Osteoblast (primary cell): ENCODE data around the gene NTRK3. TPM values are rescaled to one million over a fixed set of nuclear protein-coding genes. Genes with fewer than 3 reads are reported as not detected.

Experiments used
- DNase-seq: peaks from one replicate; pipeline ENCODE4 v3.0.0; 2011; ENCODE audit warnings: low spot score, mixed read lengths; ENCODE audit not compliant: insufficient read length; ENCODE audit errors: missing footprints
- H2AFZ ChIP-seq: 2 replicates; pipeline ENCODE4 v1.6.0; 2011; ENCODE audit warnings: mild to moderate bottlenecking, low read length
- H3K27ac ChIP-seq: 2 replicates; pipeline ENCODE4 v1.5.1; 2011; ENCODE audit warnings: mild to moderate bottlenecking, low read depth, low read length, moderate library complexity
- H3K27me3 ChIP-seq: 2 replicates; pipeline ENCODE4 v1.6.0; 2012; ENCODE audit warnings: mild to moderate bottlenecking, control low read depth, inconsistent platforms, low read length, moderate library complexity; ENCODE audit not compliant: insufficient read depth
- H3K36me3 ChIP-seq: 2 replicates; pipeline ENCODE4 v1.5.1; 2011; ENCODE audit warnings: mild to moderate bottlenecking, low read length, control low read depth, moderate library complexity; ENCODE audit not compliant: insufficient read depth
- H3K4me1 ChIP-seq: 2 replicates; pipeline ENCODE4 v1.5.1; 2011; ENCODE audit warnings: mild to moderate bottlenecking, low read length, control low read depth, moderate library complexity; ENCODE audit not compliant: insufficient read depth
- H3K4me2 ChIP-seq: 2 replicates; pipeline ENCODE4 v1.6.0; 2011; ENCODE audit warnings: mild to moderate bottlenecking, low read length; ENCODE audit not compliant: insufficient read depth
- H3K4me3 ChIP-seq: fragments of 200-600 bp; sonication (generic); 3 replicates; pipeline ENCODE4 v1.5.1; 2012; ENCODE audit warnings: mild to moderate bottlenecking, low read length, inconsistent platforms; ENCODE audit not compliant: insufficient read depth
- H3K79me2 ChIP-seq: 2 replicates; pipeline ENCODE4 v1.6.0; 2012; ENCODE audit warnings: mild to moderate bottlenecking, low read length, control low read depth, inconsistent platforms; ENCODE audit not compliant: insufficient read depth
- H3K9me3 ChIP-seq: 2 replicates; pipeline ENCODE4 v1.5.1; 2011; ENCODE audit warnings: low read depth, low read length, control low read depth
- H4K20me1 ChIP-seq: 2 replicates; pipeline ENCODE4 v1.6.0; 2012; ENCODE audit warnings: mild to moderate bottlenecking, low read length, control low read depth; ENCODE audit not compliant: insufficient read depth
- total RNA-seq: library from RNA; depleted of rRNA; stranded (reverse); fragments of >200 nt; gene quantifications from 2 replicates; pipeline ENCODE4 v1.2.3, GENCODE V29; 2012
- TF ChIP-seq, protein P1 (sequence below): IDR thresholded peaks from 2 replicates; pipeline ENCODE4 v1.5.1; 2011; ENCODE audit warnings: mild to moderate bottlenecking, low read depth, low read length, moderate library complexity; ENCODE audit errors: extremely low read depth

Gene NTRK3
- total RNA-seq, 1 donor, result 0.72 TPM

DNA sequence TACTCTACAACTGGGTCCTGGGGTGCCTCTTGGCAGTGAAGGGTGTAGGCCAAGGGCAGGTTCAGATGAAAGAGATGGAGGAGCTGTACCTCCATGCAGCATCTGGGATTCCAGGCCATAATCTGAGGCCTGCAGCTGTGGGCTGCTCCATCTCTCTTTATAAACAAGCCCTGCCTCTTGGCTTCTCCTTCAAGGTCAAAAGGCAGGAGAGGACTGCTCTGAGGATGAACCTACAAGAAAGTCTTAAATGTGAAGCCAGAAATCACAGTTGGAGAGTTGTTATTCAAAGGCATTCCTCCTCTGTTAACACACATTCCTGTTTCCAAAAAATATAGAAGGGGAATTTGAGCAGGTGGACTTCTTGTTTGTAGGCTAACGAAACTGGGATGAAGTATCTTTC, 355.5 kb downstream of the NTRK3 start:
- TF ChIP-seq, protein P1, sequence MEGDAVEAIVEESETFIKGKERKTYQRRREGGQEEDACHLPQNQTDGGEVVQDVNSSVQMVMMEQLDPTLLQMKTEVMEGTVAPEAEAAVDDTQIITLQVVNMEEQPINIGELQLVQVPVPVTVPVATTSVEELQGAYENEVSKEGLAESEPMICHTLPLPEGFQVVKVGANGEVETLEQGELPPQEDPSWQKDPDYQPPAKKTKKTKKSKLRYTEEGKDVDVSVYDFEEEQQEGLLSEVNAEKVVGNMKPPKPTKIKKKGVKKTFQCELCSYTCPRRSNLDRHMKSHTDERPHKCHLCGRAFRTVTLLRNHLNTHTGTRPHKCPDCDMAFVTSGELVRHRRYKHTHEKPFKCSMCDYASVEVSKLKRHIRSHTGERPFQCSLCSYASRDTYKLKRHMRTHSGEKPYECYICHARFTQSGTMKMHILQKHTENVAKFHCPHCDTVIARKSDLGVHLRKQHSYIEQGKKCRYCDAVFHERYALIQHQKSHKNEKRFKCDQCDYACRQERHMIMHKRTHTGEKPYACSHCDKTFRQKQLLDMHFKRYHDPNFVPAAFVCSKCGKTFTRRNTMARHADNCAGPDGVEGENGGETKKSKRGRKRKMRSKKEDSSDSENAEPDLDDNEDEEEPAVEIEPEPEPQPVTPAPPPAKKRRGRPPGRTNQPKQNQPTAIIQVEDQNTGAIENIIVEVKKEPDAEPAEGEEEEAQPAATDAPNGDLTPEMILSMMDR, result no peak
- Histone ChIP-seq H2AFZ (no peak overlapping the region), H3K4me2 (no peak overlapping the region), H3K9me3 (no peaks in the 10 kb centered on the region), H3K4me1 (no peaks in the 10 kb centered on the region), H3K4me3 (no peak overlapping the region), H3K36me3 (no peaks in the 10 kb centered on the region), H4K20me1 (no peaks in the 10 kb centered on the region), H3K27me3 (no peaks in the 10 kb centered on the region), H3K27ac (no peak overlapping the region), H3K79me2 (no peaks in the 10 kb centered on the region)
- no peak for DNase-seq

DNA sequence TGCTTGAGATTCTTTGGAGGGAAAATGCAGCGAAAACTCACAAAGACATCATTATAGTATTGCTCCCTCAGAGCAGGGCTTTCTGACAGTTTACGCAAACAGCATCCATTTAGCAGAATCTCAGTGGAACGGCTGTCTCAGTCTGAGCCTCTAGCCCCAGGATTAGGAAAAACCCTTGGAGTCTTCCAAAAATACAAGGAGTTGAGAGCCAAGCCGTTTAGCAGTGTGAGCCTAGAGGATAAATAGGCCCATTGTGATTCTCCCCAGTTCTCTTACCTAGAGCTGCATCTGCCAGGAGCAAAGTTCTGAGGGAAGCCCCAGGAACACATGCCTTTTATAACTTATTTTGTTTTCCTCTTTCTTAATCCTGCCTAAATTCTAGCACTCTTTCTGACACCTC, 359.6 kb downstream of the NTRK3 start:
- Histone ChIP-seq H3K4me2 (no peak overlapping the region), H3K9me3 (no peaks in the 10 kb centered on the region), H3K4me1 (no peaks in the 10 kb centered on the region), H3K79me2 (no peaks in the 10 kb centered on the region), H3K36me3 (no peaks in the 10 kb centered on the region), H3K27me3 (no peaks in the 10 kb centered on the region), H4K20me1 (no peaks in the 10 kb centered on the region), H2AFZ (no peak overlapping the region), H3K4me3 (no peak overlapping the region), H3K27ac (no peak overlapping the region)
- TF ChIP-seq, protein P1, result no peak
- DNase-seq, result no peak

DNA sequence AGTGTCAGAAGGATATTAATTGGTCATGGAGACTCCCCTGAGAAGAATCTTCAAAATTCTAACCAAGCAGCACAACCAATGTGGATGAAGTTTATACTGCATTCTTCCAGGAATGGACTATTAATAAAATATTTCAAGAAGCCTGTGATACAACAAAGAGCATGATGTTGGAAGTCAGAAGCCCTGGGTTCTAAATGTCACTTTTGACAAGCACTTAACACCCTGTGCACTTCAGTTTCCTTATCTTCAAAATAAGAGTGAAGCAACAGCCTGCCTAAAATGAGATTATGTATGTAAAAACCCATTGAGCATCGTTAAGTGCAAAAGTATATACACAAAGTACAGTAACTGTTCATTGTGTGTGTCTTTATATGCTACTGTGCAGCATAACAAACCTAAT, 369.4 kb downstream of the NTRK3 start:
- Histone ChIP-seq H3K4me1 (no peaks in the 10 kb centered on the region), H3K79me2 (no peaks in the 10 kb centered on the region), H3K27ac (no peak overlapping the region), H3K36me3 (no peaks in the 10 kb centered on the region), H2AFZ (no peak overlapping the region), H3K4me3 (no peak overlapping the region), H4K20me1 (no peaks in the 10 kb centered on the region), H3K9me3 (no peaks in the 10 kb centered on the region), H3K4me2 (no peak overlapping the region), H3K27me3 (no peaks in the 10 kb centered on the region)
- no peak for DNase-seq
- TF ChIP-seq, protein P1, result no peak

DNA sequence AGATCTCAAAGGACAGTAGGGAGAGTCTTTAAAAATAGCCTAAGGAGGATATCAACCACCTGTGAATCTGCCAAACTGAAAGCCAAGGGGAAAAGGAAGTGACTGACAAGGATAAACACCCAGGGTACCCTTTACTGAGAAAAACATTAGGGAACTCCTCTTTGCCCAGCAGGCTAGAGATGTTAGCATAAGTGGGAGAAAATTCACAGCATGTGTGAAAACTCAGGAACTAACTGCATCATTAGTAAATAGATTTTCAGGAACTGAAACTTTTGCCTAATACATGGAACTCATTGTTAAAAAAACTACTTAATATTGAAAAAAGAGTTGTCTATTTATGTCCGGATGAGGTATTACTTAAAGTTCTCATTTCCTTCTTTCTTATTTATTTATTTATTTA, 375.5 kb downstream of the NTRK3 start:
- Histone ChIP-seq H3K4me3 (no peak overlapping the region), H3K27me3 (no peaks in the 10 kb centered on the region), H3K79me2 (no peaks in the 10 kb centered on the region), H2AFZ (no peak overlapping the region), H3K4me1 (peaks cover 5% of the 10 kb centered on the region), H4K20me1 (no peaks in the 10 kb centered on the region), H3K27ac (no peak overlapping the region), H3K36me3 (no peaks in the 10 kb centered on the region), H3K4me2 (no peak overlapping the region), H3K9me3 (no peaks in the 10 kb centered on the region)
- TF ChIP-seq, protein P1, result no peak
- no peak for DNase-seq
